ENCODE measurements around the gene TRMT112. TPM values are rescaled to one million over a fixed set of nuclear protein-coding genes. Genes with fewer than 3 reads are reported as not detected.

The TRMT112 gene
- total and polyA plus RNA-seq, 10 of the 15 experiments (the other 5 are each of a cell fraction or from before 2014, with no cell fraction given) = 212 to 455 (median 308) TPM

DNA sequence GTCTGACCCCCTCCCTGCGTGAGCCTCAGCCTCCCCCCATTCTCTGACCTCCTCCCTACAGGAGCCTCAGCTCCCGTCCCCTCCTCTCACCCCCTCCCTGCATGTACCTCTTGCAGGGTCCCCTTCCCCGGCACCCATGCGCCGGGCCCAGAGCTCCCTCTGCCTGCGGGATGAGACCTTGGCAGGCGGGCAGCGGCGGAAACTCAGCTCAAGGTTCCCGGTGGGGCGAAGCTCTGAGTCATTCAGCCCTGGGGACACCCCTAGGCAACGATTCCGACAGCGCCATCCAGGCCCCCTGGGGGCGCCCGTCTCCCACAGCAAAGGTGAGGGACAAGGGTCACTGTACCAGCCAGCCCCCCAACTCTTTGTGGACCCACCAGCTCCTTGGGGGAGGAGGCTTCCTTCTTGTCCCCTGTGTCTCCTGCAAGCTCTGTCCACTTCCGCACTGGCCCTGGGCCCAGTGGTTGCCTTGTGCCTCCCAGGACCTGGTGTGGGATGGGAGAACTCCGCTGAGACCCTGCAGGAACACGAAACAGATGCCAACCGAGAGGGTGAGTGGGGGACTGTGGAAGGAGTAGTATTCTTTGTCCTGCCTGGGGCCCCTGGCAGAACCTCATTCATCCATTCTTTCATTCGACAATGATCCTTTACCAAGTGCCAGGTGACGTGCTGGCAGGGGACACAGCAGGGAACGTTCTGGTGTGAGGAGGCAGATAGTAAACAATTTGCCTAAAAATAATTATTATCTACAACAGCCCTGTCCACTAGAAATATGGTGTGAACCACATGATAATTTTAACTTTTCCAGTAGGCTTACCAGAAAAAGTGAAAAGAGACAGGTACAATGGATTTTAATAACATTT is 38.0 kb upstream of the TRMT112 start (continued):
- TF ChIP-seq IRF3 (IDR thresholded peaks at IDR 0.05) = no peak
- TF ChIP-seq RELA (IDR thresholded peaks at IDR 0.05; ENCODE audit: borderline replicate concordance, partially characterized antibody) = peak; percentile 46
- TF ChIP-seq CREB1 (IDR thresholded peaks at IDR 0.05; ENCODE audit: low read depth) = 0 out of 2 replicates have a peak, but pooled peaks have one; percentile 19
- TF ChIP-seq WRNIP1 (IDR thresholded peaks at IDR 0.05; ENCODE audit: borderline replicate concordance, low read depth, low read length) = no peak
- TF ChIP-seq TARDBP (IDR thresholded peaks at IDR 0.05; ENCODE audit: borderline replicate concordance) = no peak
- TF ChIP-seq, protein P1, sequence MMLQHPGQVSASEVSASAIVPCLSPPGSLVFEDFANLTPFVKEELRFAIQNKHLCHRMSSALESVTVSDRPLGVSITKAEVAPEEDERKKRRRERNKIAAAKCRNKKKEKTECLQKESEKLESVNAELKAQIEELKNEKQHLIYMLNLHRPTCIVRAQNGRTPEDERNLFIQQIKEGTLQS (IDR thresholded peaks at IDR 0.05; ENCODE audit: borderline replicate concordance, extremely low read depth, low read depth, low read length) = no peak
- TF ChIP-seq E2F4 (IDR thresholded peaks at IDR 0.05; ENCODE audit: low read depth, low read length) = no peak
- no peak for TF ChIP-seq FOS (IDR thresholded peaks at IDR 0.05; ENCODE audit: borderline replicate concordance, extremely low read depth, insufficient read length)
- no peak for TF ChIP-seq SREBF1 (IDR thresholded peaks at IDR 0.05; ENCODE audit: low read length)
- 0 out of 2 replicates have a peak, but pooled peaks have one; percentile 42 for TF ChIP-seq RB1 (IDR thresholded peaks at IDR 0.05; ENCODE audit: borderline replicate concordance)
- TF ChIP-seq IKZF2 (IDR thresholded peaks at IDR 0.05) = peak; percentile 23 to 27; a peak in 1 of 4 replicates
- TF ChIP-seq NR2F1 (conservative IDR thresholded peaks at IDR 0.05) = peak; percentile 64; the same call in 1 of the 2 replicates
- TF ChIP-seq RUNX3 (IDR thresholded peaks at IDR 0.05; ENCODE audit: low read length) = no peak
- 0 out of 2 replicates have a peak, but pooled peaks have one; percentile 23 for TF ChIP-seq DPF2 (IDR thresholded peaks at IDR 0.05)
- 0 out of 2 replicates have a peak, but pooled peaks have one; percentile 40 for TF ChIP-seq RELB (IDR thresholded peaks at IDR 0.05; ENCODE audit: low read depth)
- peak; percentile 78; the same call in 1 of the 2 replicates for TF ChIP-seq SMARCA5 (IDR thresholded peaks at IDR 0.05)
- 0 out of 2 replicates have a peak, but pooled peaks have one; percentile 10 for TF ChIP-seq MXI1 (IDR thresholded peaks at IDR 0.05; ENCODE audit: low read depth, low read length)
- TF ChIP-seq CTCF (IDR thresholded peaks at IDR 0.05 in 2 of 3, conservative IDR thresholded peaks at IDR 0.05 in 1 of 3; ENCODE audit: control insufficient read depth in 2 of 3, extremely low read depth in 1 of 3, insufficient read depth in 1 of 3, low read depth in 3 of 3, low read length in 3 of 3) = peak; percentile 67 to 95 (median 79)
- 0 out of 2 replicates have a peak, but pooled peaks have one; percentile 14 for TF ChIP-seq ATF7 (IDR thresholded peaks at IDR 0.05; ENCODE audit: low read depth)
- 0 out of 2 replicates have a peak, but pooled peaks have one; percentile 16 for TF ChIP-seq BACH1 (IDR thresholded peaks at IDR 0.05; ENCODE audit: borderline replicate concordance)

Measured in GM12878 (cell line).